ENCODE measurements around the gene TMEM255B. TPM values are rescaled to one million over a fixed set of nuclear protein-coding genes. Genes with fewer than 3 reads are reported as not detected.

Gene TMEM255B
- total RNA-seq, 1 experiment from 2014 or later: 7.7 TPM

DNA sequence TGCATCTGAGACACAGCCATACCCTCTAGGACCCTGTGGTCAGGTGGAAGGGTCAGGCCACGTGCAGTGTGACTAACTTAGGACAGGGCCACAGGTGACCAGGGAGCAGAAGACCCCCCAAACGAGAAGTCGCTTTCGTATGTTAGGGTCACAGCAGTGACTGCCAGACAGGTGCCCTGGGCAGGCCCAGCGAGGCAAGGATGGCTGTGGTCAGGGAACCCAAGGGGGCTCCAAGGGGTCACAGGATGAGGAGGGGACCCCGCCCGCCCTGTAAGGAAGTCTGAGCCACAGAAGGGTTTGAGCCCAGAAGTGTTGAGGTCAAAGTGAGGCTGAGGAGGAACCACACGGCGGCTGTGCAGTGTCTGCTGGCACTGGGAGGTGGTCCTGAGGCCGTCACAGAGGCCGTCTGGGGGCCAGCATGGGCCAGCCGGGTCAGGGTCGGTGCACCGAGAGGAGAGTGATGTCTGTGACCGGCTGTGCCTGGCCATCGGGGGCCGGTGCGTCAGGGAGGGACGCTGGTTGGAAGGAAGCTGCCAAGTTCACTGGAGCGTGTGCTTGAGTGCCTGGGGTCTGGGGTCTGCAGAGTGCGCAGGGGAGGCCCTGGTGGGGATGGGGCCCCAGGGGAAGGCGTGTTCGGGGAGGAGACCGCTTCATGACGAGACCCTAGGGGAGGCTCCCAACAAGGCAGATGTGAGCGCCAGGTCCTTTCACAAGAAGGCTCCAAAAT, 24.8 kb upstream of the TMEM255B start:
- BruUV-seq (replicated peaks): no TSS peak
- Histone ChIP-seq H3K4me1 (ENCODE audit: control insufficient read depth in 1 of 2, insufficient read depth in 2 of 2, low read length in 2 of 2) (no peaks in the 10 kb centered on the region), H3K27ac (ENCODE audit: low read depth, low read length) (no peak overlapping the region), H2AFZ (ENCODE audit: low read depth, low read length, poor library complexity, severe bottlenecking) (no peak overlapping the region), H4K20me1 (ENCODE audit: insufficient read depth) (no peaks in the 10 kb centered on the region), H3K9me3 (ENCODE audit: control insufficient read depth in 1 of 2, insufficient read depth in 1 of 2, low read depth in 1 of 2, low read length in 2 of 2) (peaks cover 0 to 5% of the 10 kb centered on the region in 2 experiments; a peak in 2 of 4 replicates), H3K4me3 (replicated peaks in 1 of 2; ENCODE audit: low read depth in 1 of 2, low read length in 2 of 2) (no peak overlapping the region), H3K27me3 (ENCODE audit: insufficient read depth, low read length) (no peaks in the 10 kb centered on the region), H3K9me2 (ENCODE audit: insufficient read depth) (no peaks in the 10 kb centered on the region), H3K36me3 (ENCODE audit: control insufficient read depth in 1 of 2, insufficient read depth in 2 of 2, low read length in 2 of 2) (no peaks in the 10 kb centered on the region), H3K4me2 (ENCODE audit: low read length) (no peak overlapping the region), H3K79me2 (ENCODE audit: insufficient read depth, low read length) (no peaks in the 10 kb centered on the region), H3K9ac (ENCODE audit: low read length) (no peak overlapping the region)
- RAD21 ChIA-PET (ENCODE audit: low non-redundant PET in 1 of 2, low total read pairs in 2 of 2, uncharacterized antibody in 2 of 2, unreplicated experiment in 2 of 2): no interaction called here
- DNase-seq (ENCODE audit: low read depth, low spot score): no peak
- CTCF ChIA-PET: no interaction called here
- ATAC-seq: no peak
- POLR2A ChIA-PET: no interaction called here
- TF ChIP-seq POLR2A (IDR thresholded peaks at IDR 0.05; ENCODE audit: borderline replicate concordance, extremely low read depth, insufficient read depth, insufficient read length): no peak
- intact Hi-C loops (cut with micrococcal nuclease): no loop called here

DNA sequence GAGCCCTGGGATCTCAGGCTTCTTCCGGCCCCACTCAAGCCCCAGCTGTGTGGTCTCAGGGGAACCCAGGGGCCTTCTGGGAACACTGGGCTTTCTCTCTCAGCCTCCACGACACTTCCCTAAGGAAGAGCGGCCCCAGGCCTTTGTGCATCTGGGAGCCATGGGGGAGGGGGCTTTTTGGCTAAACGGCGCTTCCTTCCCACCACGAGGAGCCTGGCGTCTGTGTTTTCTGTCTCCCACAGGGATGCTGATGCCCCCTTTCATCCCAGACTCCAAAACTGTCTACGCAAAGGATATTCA, 24.2 kb upstream of the TMEM255B start:
- no peak overlapping the region for H3K27ac ChIP-seq (ENCODE audit: low read depth, low read length)
- RAD21 ChIA-PET (ENCODE audit: low non-redundant PET in 1 of 2, low total read pairs in 2 of 2, uncharacterized antibody in 2 of 2, unreplicated experiment in 2 of 2): no interaction called here
- no TSS peak for BruUV-seq (replicated peaks)

More for the DNA sequence above, 24.2 kb upstream of the TMEM255B start:
- intact Hi-C loops (cut with micrococcal nuclease): no loop called here
- Histone ChIP-seq H3K9ac (ENCODE audit: low read length) (no peak overlapping the region), H3K27me3 (ENCODE audit: insufficient read depth, low read length) (no peaks in the 10 kb centered on the region), H3K4me1 (ENCODE audit: control insufficient read depth in 1 of 2, insufficient read depth in 2 of 2, low read length in 2 of 2) (no peaks in the 10 kb centered on the region), H3K79me2 (ENCODE audit: insufficient read depth, low read length) (no peaks in the 10 kb centered on the region), H3K36me3 (ENCODE audit: control insufficient read depth in 1 of 2, insufficient read depth in 2 of 2, low read length in 2 of 2) (no peaks in the 10 kb centered on the region), H3K4me2 (ENCODE audit: low read length) (no peak overlapping the region), H4K20me1 (ENCODE audit: insufficient read depth) (no peaks in the 10 kb centered on the region), H3K9me3 (ENCODE audit: control insufficient read depth in 1 of 2, insufficient read depth in 1 of 2, low read depth in 1 of 2, low read length in 2 of 2) (peaks cover 0 to 5% of the 10 kb centered on the region in 2 experiments; a peak in 2 of 4 replicates), H3K4me3 (replicated peaks in 1 of 2; ENCODE audit: low read depth in 1 of 2, low read length in 2 of 2) (no peak overlapping the region), H2AFZ (ENCODE audit: low read depth, low read length, poor library complexity, severe bottlenecking) (no peak overlapping the region), H3K9me2 (ENCODE audit: insufficient read depth) (no peaks in the 10 kb centered on the region)
- TF ChIP-seq EZH2phosphoT487 (IDR thresholded peaks at IDR 0.05; ENCODE audit: borderline replicate concordance): no peak
- TF ChIP-seq ZFX (IDR thresholded peaks at IDR 0.05): no peak
- TF ChIP-seq, protein P1, sequence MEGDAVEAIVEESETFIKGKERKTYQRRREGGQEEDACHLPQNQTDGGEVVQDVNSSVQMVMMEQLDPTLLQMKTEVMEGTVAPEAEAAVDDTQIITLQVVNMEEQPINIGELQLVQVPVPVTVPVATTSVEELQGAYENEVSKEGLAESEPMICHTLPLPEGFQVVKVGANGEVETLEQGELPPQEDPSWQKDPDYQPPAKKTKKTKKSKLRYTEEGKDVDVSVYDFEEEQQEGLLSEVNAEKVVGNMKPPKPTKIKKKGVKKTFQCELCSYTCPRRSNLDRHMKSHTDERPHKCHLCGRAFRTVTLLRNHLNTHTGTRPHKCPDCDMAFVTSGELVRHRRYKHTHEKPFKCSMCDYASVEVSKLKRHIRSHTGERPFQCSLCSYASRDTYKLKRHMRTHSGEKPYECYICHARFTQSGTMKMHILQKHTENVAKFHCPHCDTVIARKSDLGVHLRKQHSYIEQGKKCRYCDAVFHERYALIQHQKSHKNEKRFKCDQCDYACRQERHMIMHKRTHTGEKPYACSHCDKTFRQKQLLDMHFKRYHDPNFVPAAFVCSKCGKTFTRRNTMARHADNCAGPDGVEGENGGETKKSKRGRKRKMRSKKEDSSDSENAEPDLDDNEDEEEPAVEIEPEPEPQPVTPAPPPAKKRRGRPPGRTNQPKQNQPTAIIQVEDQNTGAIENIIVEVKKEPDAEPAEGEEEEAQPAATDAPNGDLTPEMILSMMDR (IDR thresholded peaks at IDR 0.05 in 2 of 3, conservative IDR thresholded peaks at IDR 0.05 in 1 of 3; ENCODE audit: borderline replicate concordance in 1 of 3, insufficient read depth in 1 of 3, low read depth in 2 of 3, low read length in 2 of 3): no peak
- TF ChIP-seq TCF7L2 (IDR thresholded peaks at IDR 0.05; ENCODE audit: borderline replicate concordance, extremely low read depth, insufficient read depth, insufficient read length): no peak
- no peak for TF ChIP-seq ZBTB33 (IDR thresholded peaks at IDR 0.05; ENCODE audit: extremely low read depth, insufficient replicate concordance, low read length)
- no peak for TF ChIP-seq RAD21 (IDR thresholded peaks at IDR 0.05; ENCODE audit: low read depth)
- no peak for TF ChIP-seq ZNF274 (IDR thresholded peaks at IDR 0.05; ENCODE audit: low read depth, low read length)
- no peak for TF ChIP-seq POLR2AphosphoS5 (IDR thresholded peaks at IDR 0.05; ENCODE audit: low read depth, low read length)
- no peak for TF ChIP-seq JUND (IDR thresholded peaks at IDR 0.05)
- ATAC-seq (no peak), DNase-seq (ENCODE audit: low read depth, low spot score) (no peak)
- ChIA-PET POLR2A (no interaction called here), CTCF (no interaction called here)
